GM19397 (cell line): ENCODE measurements around the gene SCYGR5.
"Not testable (repeated sequence)": the region's sequence is repeated elsewhere in the genome, so short reads cannot be mapped to it uniquely, and the experiment has no call there.

Experiments
- ATAC-seq: cut with Tn5 transposase; IDR thresholded peaks from one replicate; pipeline ENCODE4 v1.9.1; 2021; ENCODE audit warnings: mild to moderate bottlenecking, moderate library complexity; ENCODE audit not compliant: unreplicated experiment

SCYGR5 gene

DNA sequence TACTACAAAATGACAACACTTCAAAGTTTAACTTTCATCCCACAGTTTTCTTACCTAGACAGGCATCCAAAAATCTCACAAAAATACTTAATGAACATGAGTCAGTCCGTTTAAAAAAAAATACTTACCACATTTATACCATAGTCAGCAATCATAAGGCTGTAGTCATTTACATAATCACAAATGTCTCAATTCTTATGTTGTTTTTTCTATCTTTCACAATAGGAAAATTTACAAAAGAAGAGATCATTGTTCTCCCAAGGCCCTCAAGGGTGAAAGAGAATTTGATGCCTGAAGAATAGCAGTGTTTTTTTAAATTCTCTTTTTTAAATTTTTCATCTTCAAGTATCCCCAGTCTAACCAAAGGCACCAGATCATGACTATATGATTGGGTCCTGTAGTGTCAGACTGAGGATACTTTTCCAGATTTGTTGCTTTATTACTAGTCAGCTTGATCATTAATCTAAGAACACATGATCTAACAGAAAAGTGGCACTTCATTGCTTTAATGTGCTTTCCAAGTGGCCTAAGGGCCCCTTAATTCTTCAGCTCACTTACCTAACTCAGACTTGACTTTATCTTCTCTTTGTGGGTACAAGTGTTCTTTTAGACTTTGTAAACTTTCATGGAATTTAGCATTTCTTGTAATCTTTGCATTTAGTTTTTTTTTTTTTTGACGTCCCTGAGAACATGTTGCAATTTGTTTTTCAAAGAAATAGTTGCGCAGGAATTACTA lies 4.7 kb downstream of the SCYGR5 start:
- no peak for ATAC-seq

DNA sequence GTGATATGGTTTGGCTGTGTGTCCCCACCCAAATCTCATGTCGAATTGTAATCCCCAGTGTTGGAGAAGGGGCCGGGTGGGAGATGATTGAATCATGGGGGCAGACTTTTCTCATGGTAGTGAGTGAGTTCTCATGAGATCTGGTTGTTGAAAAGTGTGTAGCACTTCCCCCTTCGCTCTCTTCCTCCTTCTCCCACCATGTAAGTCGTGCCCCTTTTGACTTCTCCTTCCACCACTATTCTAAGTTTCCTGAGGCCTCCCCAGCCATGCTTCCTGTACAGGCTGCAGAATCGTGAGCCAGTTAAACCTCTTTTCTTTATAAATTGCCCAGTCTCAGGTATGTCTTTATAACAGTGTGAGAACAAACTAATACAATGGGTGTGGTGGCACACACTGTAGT lies 7.0 kb downstream of the SCYGR5 start:
- ATAC-seq = not testable (repeated sequence)

GRCh38 chr2:227674485-227674884 lies 7.9 kb downstream of the SCYGR5 start:
- no peak for ATAC-seq

DNA sequence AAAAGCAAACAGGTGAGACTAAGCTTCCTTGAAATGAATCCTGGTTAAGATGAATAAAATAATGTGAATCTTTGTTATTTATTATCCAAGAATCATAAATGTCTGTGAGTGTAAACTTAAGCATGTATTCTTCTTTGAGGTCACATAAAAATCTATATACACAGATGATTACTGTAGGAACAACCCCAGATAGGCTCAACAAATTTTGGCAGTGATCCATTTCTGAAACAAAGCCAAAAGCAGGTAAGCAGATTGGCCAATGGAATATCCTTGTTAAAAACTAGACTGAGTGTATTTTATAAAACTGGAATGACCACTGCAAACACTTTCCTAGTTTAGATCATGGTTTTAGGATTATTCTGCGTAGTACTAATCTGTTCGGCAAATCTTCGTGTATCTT lies 11.3 kb downstream of the SCYGR5 start:
- ATAC-seq = no peak

- no peak for ATAC-seq
Measured at GRCh38 chr2:227684258-227684657, 17.7 kb downstream of the SCYGR5 start.

GRCh38 chr2:227687189-227687588 lies 20.6 kb downstream of the SCYGR5 start:
- ATAC-seq = no peak

- ATAC-seq = no peak
Measured at GRCh38 chr2:227696990-227697679, 30.5 kb downstream of the SCYGR5 start.

DNA sequence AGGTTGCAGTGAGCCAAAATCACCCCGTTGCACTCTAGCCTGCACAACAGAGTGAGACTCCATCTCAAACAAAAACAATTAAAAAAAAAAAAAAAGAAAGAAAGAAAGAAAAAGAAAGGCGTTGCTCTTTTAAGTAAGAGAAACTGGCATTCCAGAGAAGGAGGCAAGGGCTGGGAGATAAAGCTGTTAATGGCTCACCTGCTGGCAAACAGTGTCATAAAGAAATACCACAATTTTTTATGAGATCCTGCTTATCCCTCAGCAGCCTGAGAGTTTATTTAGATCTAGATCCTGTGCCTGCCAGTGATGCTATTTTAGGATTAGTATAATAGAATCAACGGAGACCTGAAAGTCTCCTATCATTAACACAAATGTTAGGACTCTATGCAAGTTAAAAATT lies 35.0 kb downstream of the SCYGR5 start:
- no peak for ATAC-seq

GRCh38 chr2:227703280-227703732 lies 36.7 kb downstream of the SCYGR5 start:
- no peak for ATAC-seq

GRCh38 chr2:227703961-227704360 lies 37.4 kb downstream of the SCYGR5 start:
- no peak for ATAC-seq

GRCh38 chr2:227706859-227707258 lies 40.3 kb downstream of the SCYGR5 start:
- no peak for ATAC-seq

GRCh38 chr2:227707390-227707789 lies 40.8 kb downstream of the SCYGR5 start:
- no peak for ATAC-seq

DNA sequence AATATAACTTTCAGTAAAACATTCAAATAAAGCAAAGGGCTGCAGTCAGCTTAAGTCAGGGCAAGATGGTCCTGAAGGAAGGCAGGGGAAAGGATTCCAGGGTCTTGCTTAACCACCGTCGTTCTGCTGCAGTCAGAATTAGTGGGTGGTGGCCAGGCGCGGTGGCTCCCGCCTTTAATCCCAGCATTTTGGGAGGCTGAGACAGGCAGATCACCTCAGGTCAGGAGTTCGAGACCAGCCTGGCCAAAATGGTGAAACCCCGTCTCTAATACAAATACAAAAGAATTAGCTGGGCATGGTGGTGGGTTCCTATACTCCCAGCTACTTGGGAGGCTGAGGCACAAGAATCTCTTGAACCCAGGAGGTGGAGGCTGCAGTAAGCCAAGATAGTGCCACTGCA lies 44.4 kb downstream of the SCYGR5 start:
- no peak for ATAC-seq

DNA sequence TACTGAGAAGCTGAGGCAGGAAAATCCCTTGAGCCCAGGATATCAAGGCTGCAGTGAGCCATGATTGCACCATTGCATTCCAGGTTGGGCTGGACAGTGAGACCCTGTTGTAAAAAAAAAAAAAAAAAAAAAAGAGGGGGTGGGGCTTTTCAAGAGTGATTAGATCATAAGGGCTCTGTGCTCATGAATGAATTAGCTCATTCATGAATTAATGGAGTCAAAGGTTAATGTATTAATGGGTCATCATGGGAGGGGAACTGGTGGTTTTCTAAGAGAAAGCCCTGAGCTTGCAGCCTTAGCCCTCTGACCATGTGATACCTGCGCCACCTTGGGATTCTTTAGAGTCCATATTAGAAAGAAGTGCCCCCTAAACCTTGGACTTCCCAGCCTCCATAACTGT lies 46.7 kb downstream of the SCYGR5 start:
- ATAC-seq = no peak

DNA sequence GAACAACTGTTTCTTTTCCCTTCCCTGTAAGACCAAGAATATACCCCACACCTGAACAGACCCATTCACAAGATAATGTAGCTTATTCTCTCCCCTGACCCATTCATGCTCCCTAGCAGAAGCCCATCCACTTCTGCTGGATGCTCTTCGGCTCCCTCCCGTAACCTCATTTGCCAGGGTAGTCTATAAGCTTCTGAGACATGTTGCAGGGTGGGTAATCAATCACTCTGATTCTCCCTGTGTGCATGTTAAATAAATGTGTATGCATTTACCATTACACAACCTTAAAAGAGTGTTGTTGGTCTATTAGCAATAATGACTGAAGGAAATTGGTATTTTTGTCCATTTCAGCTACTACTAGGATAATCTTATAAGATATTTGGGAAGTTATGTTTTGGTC lies 49.9 kb downstream of the SCYGR5 start:
- no peak for ATAC-seq
